Left ventricle myocardium inferior (tissue), 1 donor: ENCODE results near the gene PIK3R6. TPM values are rescaled to one million over a fixed set of nuclear protein-coding genes. Genes with fewer than 3 reads are reported as not detected.

ENCODE experiments used
- DNase-seq: peaks from one replicate; pipeline ENCODE4 v3.0.0-alpha.2; 2020
- H3K27ac ChIP-seq: fragments of 200-600 bp; replicated peaks from 2 replicates; pipeline ENCODE4 v1.8.0; 2021
- H3K27me3 ChIP-seq: fragments of 200-600 bp; 2 replicates; pipeline ENCODE4 v1.8.0; 2021; ENCODE audit warnings: low read depth
- H3K36me3 ChIP-seq: fragments of 200-600 bp; 2 replicates; pipeline ENCODE4 v1.8.0; 2021
- H3K4me1 ChIP-seq: fragments of 200-600 bp; 2 replicates; pipeline ENCODE4 v1.8.0; 2021
- H3K4me3 ChIP-seq: fragments of 200-600 bp; 2 replicates; pipeline ENCODE4 v1.8.0; 2021; ENCODE audit warnings: mild to moderate bottlenecking, moderate library complexity
- H3K9me3 ChIP-seq: fragments of 200-600 bp; replicated peaks from 2 replicates; pipeline ENCODE4 v1.8.0; 2021
- CTCF ChIP-seq: fragments of 200-600 bp; IDR thresholded peaks from 2 replicates; pipeline ENCODE4 v1.8.0; 2021; ENCODE audit warnings: antibody characterized with exemption, mild to moderate bottlenecking, borderline replicate concordance
- intact Hi-C: fragments of 100-400 bp; cut with micrococcal nuclease; formaldehyde crosslinking; loops from one replicate; pipeline ENCODE4 v1.11.0; 2022
- total RNA-seq: library from RNA; stranded (reverse); fragmentation: NEBNext Ultra II Directional; extraction: Animal tissue kit (Norgen Biotek cat#: 25700); gene quantifications from one replicate; pipeline ENCODE4 v1.2.1, GENCODE V29; 2021
- donor health status: DM: no; HTN: yes; CAD: no; lungs with severe emphysema.

The PIK3R6 gene
- total RNA-seq, 1 donor from 2014 or later, result 1.2 TPM

- Histone ChIP-seq H3K4me1 (peaks cover 10% of the 10 kb centered on the region), H3K27me3 (peaks cover 31% of the 10 kb centered on the region), H3K4me3 (no peak overlapping the region), H3K9me3 (no peaks in the 10 kb centered on the region), H3K27ac (no peak overlapping the region), H3K36me3 (no peaks in the 10 kb centered on the region)
- no peak for TF ChIP-seq CTCF
- no peak for DNase-seq
- intact Hi-C loops, result no loop called here
Measured at GRCh38 chr17:8753136-8753975, 114.1 kb downstream of the PIK3R6 start.

Other genes starting within 250 kb of the PIK3R6 start
- gene MYH10, start 236.9 kb downstream of the PIK3R6 start, total RNA-seq, result 49.7 TPM
- gene CCDC42, start 122.8 kb downstream of the PIK3R6 start, total RNA-seq, result not detected
- gene SPDYE4, start 109.1 kb downstream of the PIK3R6 start, total RNA-seq, result not detected
- not detected for gene MFSD6L, start 68.3 kb downstream of the PIK3R6 start, total RNA-seq
- 2.7 TPM for gene PIK3R5, start 98.0 kb upstream of the PIK3R6 start, total RNA-seq
- gene NTN1, start 153.8 kb upstream of the PIK3R6 start, total RNA-seq, result 60.3 TPM